Mammary epithelial cell (primary cell): ENCODE measurements around the gene COL19A1.

ENCODE experiments used
- CTCF ChIP-seq, 2 donors: IDR thresholded peaks in 1 of 2; conservative IDR thresholded peaks in 1 of 2; 2 replicates each; pipeline ENCODE4 v1.5.1; 2011 to 2012; ENCODE audit warnings: inconsistent platforms in 2 of 2, low read length in 2 of 2, mild to moderate bottlenecking in 2 of 2, control low read depth in 1 of 2, low read depth in 1 of 2; ENCODE audit not compliant: insufficient read depth in 1 of 2; ENCODE audit errors: extremely low read depth in 1 of 2
- EZH2 ChIP-seq: IDR thresholded peaks from 2 replicates; pipeline ENCODE4 v1.6.1; 2012; ENCODE audit warnings: low read length, inconsistent platforms, borderline replicate concordance

- TF ChIP-seq CTCF (conservative IDR thresholded peaks at IDR 0.05 in 1 of 2, IDR thresholded peaks at IDR 0.05 in 1 of 2; ENCODE audit: extremely low read depth in 1 of 2, insufficient read depth in 1 of 2, low read depth in 1 of 2, low read length in 2 of 2) = no peak
- TF ChIP-seq EZH2 = no peak
Measured at GRCh38 chr6:69863766-69864165, 2.6 kb upstream of the COL19A1 start.
